ENCODE results near the gene CUL4B. TPM values are rescaled to one million over a fixed set of nuclear protein-coding genes. Genes with fewer than 3 reads are reported as not detected.
"Not testable (repeated sequence)": the region's sequence is repeated elsewhere in the genome, so short reads cannot be mapped to it uniquely, and the experiment has no call there.

The CUL4B gene
- total RNA-seq, 1 donor from 2014 or later: 44.1 TPM

GRCh38 chrX:120475447-120475846 is 85.3 kb downstream of the CUL4B start:
- H3K4me3 Mint-ChIP-seq (ENCODE audit: unreplicated experiment); H3K4me1 Mint-ChIP-seq (ENCODE audit: low read depth); H3K36me3 Mint-ChIP-seq (ENCODE audit: low read depth); H3K27ac Mint-ChIP-seq (ENCODE audit: unreplicated experiment); H3K9me3 Mint-ChIP-seq (ENCODE audit: low read depth); H3K27me3 Mint-ChIP-seq (ENCODE audit: low read depth); DNase-seq (ENCODE audit: low spot score): not testable (repeated sequence)
- peak; percentile 81 for TF ChIP-seq CTCF (IDR thresholded peaks at IDR 0.05)

Other genes starting within 250 kb of the CUL4B start
- 0.10 to 0.15 TPM in 2 of 3 replicates, not detected in the other for gene TMEM255A, start 249.5 kb downstream of the CUL4B start, total RNA-seq
- not detected in 3 replicates for gene ATP1B4, start 198.9 kb downstream of the CUL4B start, total RNA-seq
- gene LAMP2, start 91.7 kb downstream of the CUL4B start, total RNA-seq: 155 to 171 TPM (median 157 TPM) in 3 replicates
- 28.8 to 46.1 TPM (median 30.2 TPM) in 3 replicates for gene MCTS1, start 43.1 kb upstream of the CUL4B start, total RNA-seq
- gene C1GALT1C1, start 69.1 kb upstream of the CUL4B start, total RNA-seq: 15.7 to 25.8 TPM (median 16.2 TPM) in 3 replicates